Activated T-cell treated with anti-CD3 and anti-CD28 coated beads, Interleukin-2, amount 50 U/mL, for 4 hours (primary cell): ENCODE data around the gene CCNDBP1. TPM values are rescaled to one million over a fixed set of nuclear protein-coding genes. Genes with fewer than 3 reads are reported as not detected.
"Not testable (repeated sequence)": the region's sequence is repeated elsewhere in the genome, so short reads cannot be mapped to it uniquely, and the experiment has no call there.

Experiments used
- ATAC-seq, 2 donors: fragments of 200-7000 bp; cut with Tn5 transposase; one replicate each; pipeline ENCODE4 v1.10.0; 2021
- DNase-seq: peaks from one replicate; pipeline ENCODE4 v3.0.0-alpha.2; 2020
- H3K27me3 Mint-ChIP-seq: one replicate; pipeline ENCODE4 v1.8.0; 2021; ENCODE audit warnings: low read depth, mixed read lengths
- H3K36me3 Mint-ChIP-seq: one replicate; pipeline ENCODE4 v1.8.0; 2022; ENCODE audit warnings: mixed read lengths; ENCODE audit not compliant: insufficient read depth
- H3K4me1 Mint-ChIP-seq: one replicate; pipeline ENCODE4 v1.8.0; 2021; ENCODE audit warnings: low read depth, mixed read lengths
- H3K4me3 Mint-ChIP-seq: one replicate; pipeline ENCODE4 v1.8.0; 2021; ENCODE audit warnings: mild to moderate bottlenecking, moderate library complexity, mixed read lengths
- H3K9me3 Mint-ChIP-seq: one replicate; pipeline ENCODE4 v1.8.0; 2021; ENCODE audit warnings: mixed read lengths
- total RNA-seq, 3 donors: library from RNA; stranded (reverse); gene quantifications; one replicate each; pipeline ENCODE4 v1.2.1, GENCODE V29; 2021

Gene CCNDBP1
- total RNA-seq, 3 donors from 2014 or later = 34.9 to 35.9 (median 35.5) TPM

DNA sequence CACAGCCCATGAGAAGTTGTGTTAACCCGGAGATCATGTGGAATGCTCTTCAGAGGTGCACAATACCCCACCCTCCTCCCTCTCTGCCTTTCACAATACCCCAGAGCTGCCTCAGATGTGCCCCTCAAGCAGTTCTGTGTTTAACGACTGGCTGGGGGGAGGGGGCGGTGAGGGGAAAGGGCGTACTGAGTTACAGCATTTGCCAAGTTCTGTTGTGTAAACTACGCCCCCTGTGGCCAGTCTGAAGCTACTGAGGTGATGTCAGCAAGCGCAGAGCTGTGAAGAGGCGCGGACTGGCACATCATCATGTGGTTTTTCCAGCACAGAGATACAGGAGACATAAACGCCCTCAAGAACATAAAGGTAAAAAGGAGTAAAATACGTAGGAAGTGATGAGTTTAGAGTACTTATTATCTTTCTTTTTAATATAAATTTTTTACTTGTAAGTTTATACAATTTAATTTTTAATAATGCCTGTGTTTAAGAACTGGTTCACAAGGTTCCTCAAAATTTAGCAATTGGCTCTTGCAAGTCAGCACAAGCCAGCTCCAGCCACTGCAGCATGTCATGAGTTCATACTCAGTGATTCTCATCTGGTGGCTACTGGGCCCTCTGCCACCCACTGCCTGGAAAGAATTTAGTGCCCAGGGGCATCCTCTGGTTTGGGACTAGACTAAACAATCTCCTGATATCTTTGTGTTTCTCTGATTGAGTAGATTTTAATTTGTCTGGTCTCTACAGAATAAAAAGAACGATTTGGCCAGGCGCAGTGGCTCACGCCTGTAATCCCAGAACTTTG is 33.9 kb downstream of the CCNDBP1 start:
- DNase-seq = no peak
- Mint-ChIP-seq H3K4me3 (no peak overlapping the region), H3K36me3 (no peaks in the 10 kb centered on the region), H3K27me3 (peaks cover 14% of the 10 kb centered on the region), H3K4me1 (no peaks in the 10 kb centered on the region), H3K9me3 (no peaks in the 10 kb centered on the region)
- no peak for ATAC-seq

DNA sequence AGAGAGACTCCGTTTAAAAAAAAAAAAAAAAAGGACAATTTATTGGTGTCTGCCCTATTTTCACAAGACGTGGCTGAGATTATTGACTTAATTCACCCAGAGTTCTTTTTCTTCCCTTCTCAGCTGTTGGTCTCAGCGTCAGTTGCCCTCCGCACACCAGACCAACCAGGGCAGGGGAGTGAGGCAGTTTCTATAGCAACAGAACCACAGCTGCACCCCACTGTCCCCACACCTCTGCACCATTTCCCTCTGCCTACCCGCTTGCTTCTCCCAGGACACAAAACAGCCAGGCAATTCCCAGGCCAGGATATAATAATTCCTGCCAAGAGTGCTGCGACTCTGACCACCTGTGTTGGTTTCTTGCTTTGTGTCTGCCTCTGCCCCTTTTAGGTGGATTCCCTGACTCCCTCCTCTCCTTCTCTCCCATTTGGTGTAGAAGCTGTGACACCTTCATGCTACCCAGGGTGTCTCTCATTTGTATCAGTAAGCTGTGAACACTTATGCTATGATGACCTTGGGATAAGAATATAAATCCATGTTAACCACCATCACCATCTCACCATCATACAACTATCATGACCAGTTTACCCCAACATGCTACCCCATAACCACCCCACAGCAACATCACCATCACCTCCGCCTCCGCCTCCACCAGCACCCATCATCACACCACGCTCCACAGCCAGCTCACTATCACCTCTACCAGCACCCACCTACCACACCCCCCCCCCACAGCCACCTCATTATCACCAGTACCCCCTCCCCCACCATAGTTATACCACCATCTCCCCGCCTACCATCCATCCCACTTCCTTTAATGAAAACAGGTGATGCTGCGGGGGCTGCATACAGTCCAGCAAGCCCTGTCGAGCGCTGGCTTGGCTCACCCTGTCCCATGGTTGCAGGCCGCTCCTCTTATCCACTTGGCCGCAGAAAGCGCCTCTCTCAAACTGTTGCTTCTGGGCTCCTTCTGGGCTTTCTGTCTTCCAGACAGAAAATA is 35.0 kb downstream of the CCNDBP1 start:
- Mint-ChIP-seq H3K9me3 (no peaks in the 10 kb centered on the region), H3K4me3 (no peak overlapping the region), H3K36me3 (no peaks in the 10 kb centered on the region), H3K27me3 (peaks cover 14% of the 10 kb centered on the region), H3K4me1 (no peaks in the 10 kb centered on the region)
- ATAC-seq = no peak
- no peak for DNase-seq

DNA sequence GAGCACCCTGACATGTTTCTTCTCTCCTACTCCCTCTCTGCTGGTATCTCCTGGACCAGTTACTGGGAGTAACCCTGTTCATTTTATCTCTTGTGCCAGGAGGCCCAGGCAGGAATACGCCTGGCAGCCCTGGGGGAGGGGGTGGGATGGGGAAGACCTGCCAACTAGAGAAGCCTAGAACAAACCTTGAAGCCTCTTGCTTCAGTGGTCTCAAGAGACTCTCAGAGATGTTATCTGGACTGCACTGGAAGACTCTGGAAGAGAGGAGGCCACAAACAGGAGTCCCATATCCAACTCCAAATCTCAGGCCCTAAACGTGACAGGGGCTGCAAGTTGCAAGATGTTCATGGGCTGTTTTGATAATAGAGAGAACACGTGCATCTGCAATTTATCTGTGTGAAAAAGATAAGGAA is 35.8 kb downstream of the CCNDBP1 start, which contains the start of gene EPB42:
EPB42 (minus strand) TSS at position 28 of the 413 bp plus-strand sequence. CDS start 193 bp downstream, outside the sequence.
- Mint-ChIP-seq H3K4me3 (no peak within 1 kb of the TSS), H3K4me1 (peaks cover 4% of the 10 kb centered on the region), H3K36me3 (no peaks in the 10 kb centered on the region), H3K27me3 (peaks cover 20% of the 10 kb centered on the region), H3K9me3 (no peaks in the 10 kb centered on the region)
- ATAC-seq = no peak
- no peak for DNase-seq

DNA sequence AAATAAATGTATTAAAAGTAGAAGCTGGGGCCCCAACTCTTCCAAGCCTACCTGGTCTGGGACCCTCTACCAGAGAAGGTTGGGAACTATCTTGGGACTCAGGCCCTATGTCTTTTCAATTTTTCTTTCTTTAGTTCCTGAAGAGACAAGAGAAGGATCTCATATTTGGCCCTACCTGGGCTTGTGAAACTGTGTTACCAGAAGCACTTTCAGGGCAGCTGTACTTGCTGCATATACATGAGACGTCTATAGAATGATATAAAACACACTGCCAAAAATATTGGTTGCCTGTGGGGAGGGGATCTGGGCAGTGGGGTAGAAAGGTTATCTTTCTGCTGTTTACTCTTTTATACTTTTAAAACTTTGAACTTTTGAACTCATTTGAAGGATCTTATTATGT is 36.2 kb downstream of the CCNDBP1 start:
- H3K4me1 Mint-ChIP-seq = peaks cover 4% of the 10 kb centered on the region
- H3K36me3 Mint-ChIP-seq = no peaks in the 10 kb centered on the region
- no peak for DNase-seq
- H3K9me3 Mint-ChIP-seq = no peaks in the 10 kb centered on the region
- H3K4me3 Mint-ChIP-seq = no peak overlapping the region
- peaks cover 20% of the 10 kb centered on the region for H3K27me3 Mint-ChIP-seq
- no peak for ATAC-seq

DNA sequence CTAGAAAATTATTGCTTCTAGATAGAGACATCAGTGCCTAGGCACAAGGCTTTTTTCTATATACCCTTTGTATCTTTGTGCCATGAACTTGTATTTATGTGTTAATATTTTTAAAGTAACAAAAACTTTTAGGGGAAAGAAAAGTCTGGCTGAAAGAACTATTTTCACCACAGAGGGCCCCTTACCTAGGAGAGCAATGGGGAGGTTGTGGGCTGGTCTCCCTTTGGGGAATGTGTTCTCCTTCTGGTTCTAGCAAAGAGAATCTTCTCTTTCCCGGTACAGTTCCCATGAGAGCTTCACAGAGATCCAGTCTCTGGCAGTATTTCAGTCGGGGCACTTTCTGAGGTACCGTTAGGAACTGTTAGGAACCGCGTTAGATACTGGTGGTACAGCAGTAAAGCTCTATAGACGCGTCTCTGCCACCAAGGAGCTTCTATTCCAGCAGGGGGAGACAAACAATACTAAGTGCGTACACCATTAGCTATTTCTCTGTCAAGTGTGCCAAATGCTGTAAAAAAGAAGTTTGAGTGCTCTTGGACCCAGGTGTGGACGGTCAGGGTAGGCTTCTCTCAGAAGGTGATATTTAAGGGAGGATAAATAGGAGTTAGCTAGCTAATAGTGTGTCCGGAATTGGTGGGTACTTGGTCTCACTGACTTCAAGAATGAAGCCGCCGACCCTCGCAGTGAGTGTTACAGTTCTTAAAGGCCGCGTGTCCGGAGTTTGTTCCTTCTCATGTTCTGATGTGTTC is 40.2 kb downstream of the CCNDBP1 start:
- Mint-ChIP-seq H3K27me3 (peaks cover 13% of the 10 kb centered on the region), H3K4me3 (no peak overlapping the region), H3K9me3 (no peaks in the 10 kb centered on the region), H3K36me3 (no peaks in the 10 kb centered on the region), H3K4me1 (peaks cover 4% of the 10 kb centered on the region)
- DNase-seq (no peak), ATAC-seq (peak; percentile 72 to 94)

DNA sequence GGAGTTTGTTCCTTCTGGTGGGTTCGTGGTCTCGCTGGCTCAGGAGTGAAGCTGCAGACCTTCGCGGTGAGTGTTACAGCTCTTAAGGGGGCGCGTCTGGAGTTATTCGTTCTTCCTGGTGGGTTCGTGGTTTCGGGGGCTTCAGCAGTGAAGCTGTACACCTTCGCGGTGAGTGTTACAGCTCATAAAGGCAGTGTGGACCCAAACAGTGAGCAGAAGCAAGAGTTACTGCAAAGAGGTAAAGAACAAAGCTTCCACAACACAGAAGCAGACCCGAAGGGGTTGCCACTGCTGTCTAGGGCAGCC is 40.7 kb downstream of the CCNDBP1 start:
- not testable (repeated sequence) for ATAC-seq, H3K36me3 Mint-ChIP-seq, H3K9me3 Mint-ChIP-seq, DNase-seq, H3K4me1 Mint-ChIP-seq, H3K4me3 Mint-ChIP-seq
- H3K27me3 Mint-ChIP-seq = peaks cover 13% of the 10 kb centered on the region

DNA sequence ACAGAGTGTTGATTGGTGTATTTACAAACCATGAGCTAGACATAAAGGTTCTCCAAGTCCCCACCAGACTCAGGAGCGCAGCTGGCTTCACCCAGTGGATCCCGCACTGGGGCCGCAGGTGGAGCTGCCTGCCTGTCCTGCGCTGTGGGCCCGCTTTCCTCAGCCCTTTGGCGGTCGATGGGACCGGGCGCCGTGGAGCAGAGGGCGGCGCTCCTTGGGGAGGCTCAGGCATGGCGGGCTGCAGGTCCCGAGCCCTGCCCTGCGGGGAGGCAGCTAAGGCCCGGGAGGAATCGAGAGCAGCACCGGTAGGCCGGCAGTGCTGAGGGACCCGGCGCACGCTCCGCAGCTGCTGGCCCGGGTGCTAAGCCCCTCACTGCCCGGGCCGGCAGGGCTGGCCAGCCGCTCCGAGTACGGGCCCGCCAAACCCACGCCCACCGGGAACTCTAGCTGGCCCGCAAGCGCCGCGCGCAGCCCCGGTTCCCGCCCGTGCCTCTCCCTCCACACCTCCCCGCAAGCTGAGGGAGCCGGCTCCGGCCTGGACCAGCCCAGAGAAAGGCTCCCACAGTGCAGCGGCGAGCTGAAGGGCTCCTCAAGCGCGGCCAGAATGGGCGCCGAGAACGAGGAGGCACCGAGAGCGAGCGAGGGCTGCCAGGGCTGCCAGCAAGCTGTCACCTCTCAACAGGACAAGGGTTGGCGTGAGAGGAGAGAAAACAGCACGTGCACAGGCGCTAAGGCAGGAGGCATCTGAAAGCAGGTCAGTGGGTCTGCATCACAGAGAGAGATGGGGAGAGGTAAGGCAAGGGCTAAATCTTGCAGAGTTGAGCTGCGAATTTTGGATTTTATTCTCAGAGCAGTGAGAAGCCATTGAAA is 41.5 kb downstream of the CCNDBP1 start:
- peaks cover 8% of the 10 kb centered on the region for H3K27me3 Mint-ChIP-seq
- DNase-seq (no peak), ATAC-seq (no peak)
- no peak overlapping the region for H3K4me3 Mint-ChIP-seq
- no peaks in the 10 kb centered on the region for H3K9me3 Mint-ChIP-seq
- H3K4me1 Mint-ChIP-seq = peaks cover 4% of the 10 kb centered on the region
- H3K36me3 Mint-ChIP-seq = no peaks in the 10 kb centered on the region

DNA sequence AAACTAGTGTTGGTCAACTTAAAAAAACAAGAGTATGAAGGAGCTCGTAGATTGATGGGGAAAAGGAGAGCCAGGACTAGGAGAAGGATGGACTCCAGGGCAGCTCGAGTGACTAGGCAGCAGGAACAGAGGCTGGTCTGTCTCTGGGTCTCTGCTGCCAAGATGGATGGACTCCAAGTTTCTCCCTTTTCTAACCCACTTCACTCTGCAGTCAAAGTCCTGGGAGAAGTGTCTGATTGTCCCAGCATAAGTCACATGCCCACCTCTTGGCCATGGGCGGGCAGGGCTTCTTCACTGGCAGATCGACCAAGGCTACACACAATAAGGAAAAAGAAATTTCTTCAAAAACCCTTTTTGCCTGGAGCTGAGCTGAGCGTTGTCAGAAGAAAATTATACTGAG is 44.8 kb downstream of the CCNDBP1 start:
- no peaks in the 10 kb centered on the region for H3K36me3 Mint-ChIP-seq
- ATAC-seq (no peak), DNase-seq (no peak)
- peaks cover 4% of the 10 kb centered on the region for H3K4me1 Mint-ChIP-seq
- H3K27me3 Mint-ChIP-seq = peaks cover 8% of the 10 kb centered on the region
- no peak overlapping the region for H3K4me3 Mint-ChIP-seq
- no peaks in the 10 kb centered on the region for H3K9me3 Mint-ChIP-seq

DNA sequence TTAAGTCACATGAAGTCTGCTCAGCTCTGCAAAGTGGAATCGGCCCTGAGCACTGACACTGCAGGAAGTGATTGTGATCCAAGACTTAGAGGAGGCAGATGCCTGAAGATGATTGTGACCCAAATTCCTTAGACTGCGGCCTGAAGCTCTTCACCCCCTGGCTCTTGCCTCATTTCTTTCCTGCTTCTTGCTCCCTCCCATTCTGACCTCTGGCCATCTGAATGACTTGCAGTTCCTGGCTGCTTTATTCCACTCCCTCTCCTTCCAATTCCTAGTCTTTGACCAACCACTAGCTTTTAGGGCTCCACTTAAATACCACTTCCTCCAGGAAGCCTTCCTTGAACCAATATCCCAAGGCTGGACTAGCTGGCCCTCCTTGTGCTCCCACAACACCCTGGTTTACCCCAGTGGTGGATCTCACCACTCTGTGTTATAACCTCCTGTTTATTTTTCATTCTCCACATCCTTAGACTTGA is 45.5 kb downstream of the CCNDBP1 start:
- DNase-seq (no peak), ATAC-seq (no peak)
- Mint-ChIP-seq H3K27me3 (peaks cover 5% of the 10 kb centered on the region), H3K4me1 (peaks cover 2% of the 10 kb centered on the region), H3K4me3 (no peak overlapping the region), H3K36me3 (no peaks in the 10 kb centered on the region), H3K9me3 (no peaks in the 10 kb centered on the region)

DNA sequence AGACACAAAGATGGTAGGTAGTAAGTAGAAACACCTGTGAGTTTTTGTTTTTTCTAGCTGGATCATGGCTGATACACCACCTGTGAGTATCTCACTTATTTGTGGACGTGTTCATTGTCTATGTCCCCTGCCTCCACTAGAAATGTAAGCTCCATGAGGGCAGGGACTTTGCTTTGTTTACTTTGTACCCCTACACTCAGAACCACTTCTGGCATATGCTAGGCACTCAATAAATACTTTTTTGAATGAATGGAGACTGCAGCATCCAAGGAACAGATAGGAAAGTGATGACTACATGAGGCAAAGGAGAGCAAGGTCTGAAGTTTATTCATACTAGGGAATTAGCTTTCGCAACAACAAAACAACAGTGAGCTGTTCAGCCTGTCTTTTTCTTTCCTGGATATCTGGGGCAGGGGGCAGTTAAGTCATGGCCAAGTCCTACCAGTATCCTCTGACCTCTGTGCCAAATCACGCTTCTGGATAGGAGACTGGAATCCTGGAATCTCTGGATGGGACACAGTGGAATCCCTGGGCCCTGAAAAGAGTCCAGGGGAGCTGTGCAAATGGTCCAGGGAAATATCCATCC is 47.2 kb downstream of the CCNDBP1 start:
- no peaks in the 10 kb centered on the region for H3K36me3 Mint-ChIP-seq
- DNase-seq (no peak), ATAC-seq (no peak)
- no peak overlapping the region for H3K4me3 Mint-ChIP-seq
- H3K27me3 Mint-ChIP-seq = peaks cover 2% of the 10 kb centered on the region
- no peaks in the 10 kb centered on the region for H3K4me1 Mint-ChIP-seq
- no peaks in the 10 kb centered on the region for H3K9me3 Mint-ChIP-seq

DNA sequence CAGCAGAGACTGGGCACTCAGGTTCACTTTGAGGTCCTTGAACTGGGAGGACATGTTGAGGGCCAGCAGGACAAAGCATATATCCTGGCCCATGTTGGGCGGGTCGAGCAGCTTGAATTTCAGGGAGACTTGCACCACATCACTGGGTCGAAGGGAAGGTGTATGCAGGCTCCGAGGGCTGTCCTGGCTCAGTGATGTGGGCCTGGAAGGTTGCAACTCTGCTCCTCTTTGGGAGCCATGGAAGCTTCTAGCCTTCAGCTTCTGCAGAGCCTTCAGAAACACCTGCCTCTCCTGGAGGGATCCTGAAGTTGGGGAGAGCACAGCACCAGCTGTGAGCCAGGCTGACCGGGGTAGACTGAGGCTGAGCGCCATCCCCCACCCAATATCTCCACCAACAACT is 50.3 kb downstream of the CCNDBP1 start:
- ATAC-seq = no peak
- no peaks in the 10 kb centered on the region for H3K4me1 Mint-ChIP-seq
- no peaks in the 10 kb centered on the region for H3K9me3 Mint-ChIP-seq
- H3K27me3 Mint-ChIP-seq = peaks cover 15% of the 10 kb centered on the region
- H3K4me3 Mint-ChIP-seq = no peak overlapping the region
- DNase-seq = no peak
- no peaks in the 10 kb centered on the region for H3K36me3 Mint-ChIP-seq

DNA sequence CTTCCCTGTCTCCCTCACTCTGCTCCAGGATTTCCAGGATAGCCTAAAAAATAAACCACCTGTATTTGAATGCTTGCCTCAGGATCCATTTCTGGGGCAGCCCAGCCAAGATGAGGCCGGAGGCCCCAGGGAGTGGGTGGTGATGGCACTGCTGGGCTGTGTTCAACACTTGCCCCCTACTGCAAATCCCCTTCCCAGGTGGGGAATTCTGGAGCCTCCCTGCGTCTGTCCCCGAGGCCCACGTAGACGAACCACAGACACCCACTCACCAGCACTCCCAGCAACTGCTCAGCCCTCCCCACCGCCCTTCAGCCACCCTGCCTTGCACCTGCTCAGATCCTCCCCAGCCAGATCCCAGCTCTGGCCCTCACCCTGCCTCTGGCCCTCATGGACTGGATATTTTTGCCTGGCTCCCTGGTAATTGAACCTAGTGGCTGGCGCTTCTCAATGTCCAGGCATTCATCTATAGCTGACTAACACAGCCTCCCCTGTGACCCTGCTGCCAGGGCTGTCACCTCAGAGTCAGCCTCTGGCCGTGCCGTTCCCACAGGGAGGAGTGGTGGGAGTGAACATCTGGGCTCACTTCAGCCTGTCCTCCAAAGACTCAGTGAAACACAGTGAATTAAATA is 52.8 kb downstream of the CCNDBP1 start:
- Mint-ChIP-seq H3K9me3 (no peaks in the 10 kb centered on the region), H3K36me3 (no peaks in the 10 kb centered on the region), H3K4me3 (no peak overlapping the region), H3K27me3 (peaks cover 15% of the 10 kb centered on the region), H3K4me1 (no peaks in the 10 kb centered on the region)
- ATAC-seq (no peak), DNase-seq (no peak)

DNA sequence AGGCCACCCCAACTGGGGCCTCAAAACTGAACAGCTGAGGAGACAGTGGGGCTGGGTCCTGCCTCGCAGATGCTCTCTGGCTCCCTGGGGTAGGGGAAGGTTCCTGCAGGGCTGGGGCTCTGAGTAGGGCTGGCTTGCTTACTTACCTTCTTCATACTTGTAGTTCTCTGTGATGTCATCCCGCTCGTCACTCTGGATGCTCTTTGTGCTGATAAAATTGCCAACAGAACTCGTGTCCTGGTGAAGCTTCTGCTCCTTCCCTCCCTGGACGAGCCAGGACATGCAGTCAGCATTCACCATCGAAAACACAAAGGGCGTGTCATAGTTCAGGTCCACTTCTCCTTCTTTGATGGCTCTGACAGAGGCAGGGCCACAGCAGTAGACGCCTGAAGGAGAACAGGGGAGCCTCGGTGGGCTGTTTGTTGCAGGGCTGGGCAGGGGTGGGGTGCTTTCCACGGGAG is 53.5 kb downstream of the CCNDBP1 start:
- Mint-ChIP-seq H3K9me3 (no peaks in the 10 kb centered on the region), H3K4me3 (no peak overlapping the region), H3K27me3 (peaks cover 15% of the 10 kb centered on the region), H3K36me3 (no peaks in the 10 kb centered on the region), H3K4me1 (no peaks in the 10 kb centered on the region)
- no peak for ATAC-seq
- DNase-seq = no peak
